GM12878 (cell line): ENCODE data around the gene CASK. TPM values are rescaled to one million over a fixed set of nuclear protein-coding genes. Genes with fewer than 3 reads are reported as not detected.

Source experiments
- ATAC-seq: fragments of 200-7000 bp; cut with Tn5 transposase; 3 replicates; pipeline ENCODE4 v1.9.1; 2020; ENCODE audit warnings: mild to moderate bottlenecking, moderate library complexity
- BruUV-seq: library from RNA; stranded (reverse); fragments of 400-500 nt; replicated peaks from 2 replicates; lab custom pipeline; 2021; lab: Mats Ljungman, UMichigan
- CTCF ChIA-PET: fragments of 300-600 bp; sonication (Branson Sonifier 250); formaldehyde crosslinking; extraction: SDS; loops from one replicate; lab custom pipeline; 2021; ENCODE audit warnings: inconsistent platforms; lab: Yijun Ruan, JAX
- POLR2A ChIA-PET: fragments of 350-600 bp; formaldehyde crosslinking; extraction: SDS; loops from one replicate; lab custom pipeline; 2021; ENCODE audit warnings: inconsistent platforms; lab: Charles Lee
- RAD21 ChIA-PET: fragments of 300-600 bp; sonication (Branson Sonifier 250); formaldehyde crosslinking; loops from one replicate; lab custom pipeline; 2023; ENCODE audit warnings: antibody characterized with exemption; ENCODE audit not compliant: unreplicated experiment; lab: Charles Lee
- SMC1A ChIA-PET: fragments of 300-600 bp; sonication (Branson Sonifier 250); formaldehyde crosslinking; loops from one replicate; lab custom pipeline; 2023; ENCODE audit not compliant: unreplicated experiment, uncharacterized antibody; lab: Charles Lee
- DNase-seq: peaks from one replicate; pipeline ENCODE4 v3.0.0-alpha.2; 2011; ENCODE audit warnings: low read depth, low spot score
- FAIRE-seq: peaks from 3 replicates; lab custom pipeline; 2011; peaks lifted over from hg19 to GRCh38; lab: Jason Lieb, UNC
- H2AFZ ChIP-seq: 2 replicates; pipeline ENCODE4 v1.6.0; 2011; ENCODE audit warnings: low read depth, low read length, control low read depth; ENCODE audit not compliant: control insufficient read depth
- H3K27ac ChIP-seq: 2 replicates; pipeline ENCODE4 v1.5.1; 2011; ENCODE audit warnings: control low read depth; ENCODE audit not compliant: control insufficient read depth, insufficient read depth
- H3K27me3 ChIP-seq, 2 experiments: replicated peaks in 1 of 2; 2 replicates each; pipeline versions ENCODE4 v1.6.0 to v1.6.1; 2011; ENCODE audit warnings: low read length in 1 of 2; ENCODE audit not compliant: control insufficient read depth in 2 of 2, insufficient read depth in 2 of 2
- H3K36me3 ChIP-seq, 2 experiments: 2 replicates each; pipeline ENCODE4 v1.5.1; 2011; ENCODE audit warnings: low read length in 1 of 2; ENCODE audit not compliant: control insufficient read depth in 2 of 2, insufficient read depth in 2 of 2
- H3K4me1 ChIP-seq: 2 replicates; pipeline ENCODE4 v1.6.1; 2011; ENCODE audit warnings: mild to moderate bottlenecking, low read length, moderate library complexity, mixed read lengths; ENCODE audit not compliant: control insufficient read depth, insufficient read depth
- H3K4me2 ChIP-seq: 2 replicates; pipeline ENCODE4 v1.6.0; 2011; ENCODE audit warnings: control low read depth; ENCODE audit not compliant: control insufficient read depth, insufficient read depth
- H3K4me3 ChIP-seq: fragments of 200-600 bp; sonication (generic); 2 replicates; pipeline ENCODE4 v1.5.1; 2016
- H3K79me2 ChIP-seq: 2 replicates; pipeline ENCODE4 v1.6.0; 2011; ENCODE audit warnings: low read length; ENCODE audit not compliant: control insufficient read depth, insufficient read depth
- H3K9ac ChIP-seq: 2 replicates; pipeline ENCODE4 v1.8.0; 2011; ENCODE audit warnings: low read length, control low read depth, mixed read lengths; ENCODE audit not compliant: control insufficient read depth, insufficient read depth
- H3K9me3 ChIP-seq: replicated peaks from 3 replicates; pipeline ENCODE4 v1.5.1; 2011; ENCODE audit warnings: mild to moderate bottlenecking, low read length; ENCODE audit not compliant: control insufficient read depth, insufficient read depth
- H4K20me1 ChIP-seq: 2 replicates; pipeline ENCODE4 v1.6.0; 2011; ENCODE audit not compliant: control insufficient read depth, insufficient read depth
- EZH2 ChIP-seq: IDR thresholded peaks from 2 replicates; pipeline ENCODE4 v1.6.1; 2012; ENCODE audit warnings: low read depth, mild to moderate bottlenecking, control low read depth, inconsistent platforms, low read length, borderline replicate concordance; ENCODE audit not compliant: control insufficient read depth
- FOXK2 ChIP-seq: fragments of 450-650 bp; IDR thresholded peaks from 2 replicates; pipeline ENCODE4 v1.6.1; 2017; ENCODE audit warnings: mild to moderate bottlenecking, moderate library complexity
- JUND ChIP-seq: IDR thresholded peaks from 2 replicates; pipeline ENCODE4 v1.6.1; 2012; ENCODE audit warnings: low read depth, mild to moderate bottlenecking, low read length, improper control_type of control experiment, moderate library complexity
- KLF5 ChIP-seq: fragments of 450-650 bp; IDR thresholded peaks from 2 replicates; pipeline ENCODE4 v1.6.1; 2014; ENCODE audit warnings: mild to moderate bottlenecking; ENCODE audit not compliant: partially characterized antibody
- NFIC ChIP-seq: IDR thresholded peaks from 2 replicates; pipeline ENCODE4 v1.6.1; 2012; ENCODE audit warnings: low read depth, mild to moderate bottlenecking, inconsistent platforms, low read length, moderate library complexity
- NR2C2 ChIP-seq: IDR thresholded peaks from 2 replicates; pipeline ENCODE4 v1.6.1; 2011; ENCODE audit warnings: borderline replicate concordance, low read depth; ENCODE audit not compliant: control insufficient read depth, insufficient read length
- SRF ChIP-seq, 2 experiments: IDR thresholded peaks; 2 replicates each; pipeline ENCODE4 v1.6.1; 2011; ENCODE audit warnings: low read depth in 2 of 2, low read length in 2 of 2, mild to moderate bottlenecking in 1 of 2, moderate library complexity in 1 of 2
- TAF1 ChIP-seq: IDR thresholded peaks from 2 replicates; pipeline ENCODE4 v1.6.1; 2011; ENCODE audit warnings: mild to moderate bottlenecking, low read depth, low read length, borderline replicate concordance
- TCF7 ChIP-seq: IDR thresholded peaks from 2 replicates; pipeline ENCODE4 v1.6.1; 2014; ENCODE audit warnings: antibody characterized with exemption, borderline replicate concordance
- YBX1 ChIP-seq: fragments of 450-650 bp; IDR thresholded peaks from 2 replicates; pipeline ENCODE4 v1.6.1; 2016; ENCODE audit warnings: antibody characterized with exemption
- WGBS: methylation state at CpG from one replicate; pipeline ENCODE4 v1.1.6; 2016; ENCODE audit warnings: low lambda C conversion rate; ENCODE audit not compliant: insufficient replicate concordance, insufficient coverage; ENCODE audit errors: missing lambda C conversion rate; 5-methylcytosine and 5-hydroxymethylcytosine counted together
- in situ Hi-C: fragments of 300-500 bp; cut with MboI; formaldehyde crosslinking; loops from 9 replicates; pipeline ENCODE4 v1.14.3; 2018; ENCODE audit warnings: mixed read lengths
- intact Hi-C: fragments of 100-400 bp; cut with micrococcal nuclease; formaldehyde crosslinking; loops from one replicate; pipeline ENCODE4 v1.14.2; 2022; ENCODE audit not compliant: unreplicated experiment
- polyA plus RNA-seq, 11 experiments: library from polyadenylated mRNA; depleted of rRNA in 4 of 11; unstranded in 6 of 11; stranded (reverse) in 5 of 11; fragments of >200 nt; fragmentation: Nextera tagmentation in 4 of 11; fragmentation: Illumina TruSeq in 1 of 11; extraction: Ambion mirVana in 4 of 11; extraction: Trizol in 1 of 11; gene quantifications; 1 replicate in 1 of 11; 2 replicates in 10 of 11; pipeline versions ENCODE4 v1.2.1 to v1.2.3, GENCODE V29; 2011 to 2016; ENCODE audit warnings: inconsistent platforms in 2 of 11, missing spikeins in 2 of 11, low read depth in 1 of 11
- total RNA-seq, 4 experiments: library from RNA; depleted of rRNA in 3 of 4; stranded (reverse); fragments of >200 nt in 3 of 4; fragmentation: Illumina TruSeq in 1 of 4; extraction: Trizol in 1 of 4; gene quantifications; 2 replicates each; pipeline versions ENCODE4 v1.2.1 to v1.2.3, GENCODE V29; 2013 to 2021
- TF ChIP-seq, protein P1 (sequence below): fragments of 450-650 bp; formaldehyde crosslinking; IDR thresholded peaks from 2 replicates; pipeline ENCODE4 v1.4.0; 2022; ENCODE audit warnings: mild to moderate bottlenecking, moderate library complexity
- TF ChIP-seq, protein P2 (sequence below): IDR thresholded peaks from 2 replicates; pipeline ENCODE4 v1.6.1; 2011; ENCODE audit warnings: mild to moderate bottlenecking, low read depth, low read length, moderate library complexity; ENCODE audit not compliant: insufficient replicate concordance
- TF ChIP-seq, protein P3 (sequence below): fragments of 450-650 bp; formaldehyde crosslinking; IDR thresholded peaks from 2 replicates; pipeline ENCODE4 v1.5.0; 2022; ENCODE audit warnings: mild to moderate bottlenecking, missing genetic modification characterization
- TF ChIP-seq, protein P4 (sequence below): fragments of 450-650 bp; IDR thresholded peaks from 2 replicates; pipeline ENCODE4 v1.6.1; 2016; ENCODE audit warnings: mild to moderate bottlenecking

CASK gene
- total and polyA plus RNA-seq, 10 of the 15 experiments (the other 5 are each of a cell fraction or from before 2014, with no cell fraction given), result 0.60 to 45.9 (median 4.8) TPM

DNA sequence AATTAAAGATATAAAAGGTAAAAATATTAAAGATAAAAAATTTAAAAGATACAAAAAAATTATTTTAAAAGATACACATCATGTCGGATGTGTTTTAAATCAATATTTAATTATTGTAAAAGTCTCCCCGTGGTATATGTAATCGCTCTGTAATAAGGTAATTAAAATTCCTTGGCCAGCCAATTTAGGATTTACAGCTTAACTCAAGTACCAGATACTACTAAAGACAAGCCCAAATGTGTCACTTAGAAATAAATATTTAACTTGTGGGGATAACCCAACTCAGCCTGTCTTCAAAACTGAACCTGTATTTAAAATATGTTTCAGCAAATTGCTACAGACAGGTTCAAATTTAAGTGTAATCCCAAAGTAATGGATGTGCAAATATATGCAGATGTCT, 143.4 kb downstream of the CASK start:
- ChIA-PET CTCF (interaction anchor here (0.6 to 4.0 kb wide), 3 partner anchors 13 to 526 kb away, joined by 3 to 15 read pairs (median 3); no protein-coding TSS in a partner anchor), POLR2A (interaction anchor here (0.5 kb wide), 1 partner anchor 257 kb away, joined by 4 read pairs; no protein-coding TSS in a partner anchor), SMC1A (interaction anchor here (0.6 to 1.3 kb wide), 5 partner anchors 10 to 1937 kb away, joined by 3 to 5 read pairs (median 4); no protein-coding TSS in a partner anchor), RAD21 (interaction anchor here (1.2 kb wide), 1 partner anchor 18 kb away, joined by 3 read pairs; no protein-coding TSS in a partner anchor)
- Histone ChIP-seq H3K9me3 (no peaks in the 10 kb centered on the region), H2AFZ (no peak overlapping the region), H3K27me3 (no peaks in the 10 kb centered on the region), H3K27ac (no peak overlapping the region), H3K79me2 (no peaks in the 10 kb centered on the region), H3K4me2 (no peak overlapping the region), H3K9ac (no peak overlapping the region), H3K4me3 (no peak overlapping the region), H4K20me1 (no peaks in the 10 kb centered on the region), H3K36me3 (no peaks in the 10 kb centered on the region), H3K4me1 (no peaks in the 10 kb centered on the region)
- ATAC-seq, result no peak
- WGBS, result 90% methylated on average over 3 of the region's 3 CpGs
- DNase-seq, result no peak
- no peak for FAIRE-seq
- intact Hi-C loops (loop anchor here (2.0 kb wide), 1 partner anchor 1779 kb away; no protein-coding TSS in a partner anchor), in situ Hi-C loops (loop anchor here (10.0 kb wide), 1 partner anchor 1565 kb away; no protein-coding TSS in a partner anchor)
- no TSS peak for BruUV-seq
- no peak for TF ChIP-seq JUND
- no peak for TF ChIP-seq FOXK2
- TF ChIP-seq NFIC, result no peak
- TF ChIP-seq, protein P1, sequence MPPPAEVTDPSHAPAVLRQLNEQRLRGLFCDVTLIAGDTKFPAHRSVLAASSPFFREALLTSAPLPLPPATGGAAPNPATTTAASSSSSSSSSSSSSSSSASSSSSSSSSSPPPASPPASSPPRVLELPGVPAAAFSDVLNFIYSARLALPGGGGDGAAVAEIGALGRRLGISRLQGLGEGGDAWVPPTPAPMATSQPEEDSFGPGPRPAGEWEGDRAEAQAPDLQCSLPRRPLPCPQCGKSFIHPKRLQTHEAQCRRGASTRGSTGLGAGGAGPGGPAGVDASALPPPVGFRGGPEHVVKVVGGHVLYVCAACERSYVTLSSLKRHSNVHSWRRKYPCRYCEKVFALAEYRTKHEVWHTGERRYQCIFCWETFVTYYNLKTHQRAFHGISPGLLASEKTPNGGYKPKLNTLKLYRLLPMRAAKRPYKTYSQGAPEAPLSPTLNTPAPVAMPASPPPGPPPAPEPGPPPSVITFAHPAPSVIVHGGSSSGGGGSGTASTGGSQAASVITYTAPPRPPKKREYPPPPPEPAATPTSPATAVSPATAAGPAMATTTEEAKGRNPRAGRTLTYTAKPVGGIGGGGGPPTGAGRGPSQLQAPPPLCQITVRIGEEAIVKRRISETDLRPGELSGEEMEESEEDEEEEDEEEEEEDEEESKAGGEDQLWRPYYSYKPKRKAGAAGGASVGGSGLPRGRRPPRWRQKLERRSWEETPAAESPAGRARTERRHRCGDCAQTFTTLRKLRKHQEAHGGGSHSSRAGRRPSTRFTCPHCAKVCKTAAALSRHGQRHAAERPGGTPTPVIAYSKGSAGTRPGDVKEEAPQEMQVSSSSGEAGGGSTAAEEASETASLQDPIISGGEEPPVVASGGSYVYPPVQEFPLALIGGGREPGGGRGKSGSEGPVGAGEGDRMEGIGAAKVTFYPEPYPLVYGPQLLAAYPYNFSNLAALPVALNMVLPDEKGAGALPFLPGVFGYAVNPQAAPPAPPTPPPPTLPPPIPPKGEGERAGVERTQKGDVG (CRISPR knock-in tag), result no peak
- TF ChIP-seq, protein P2, sequence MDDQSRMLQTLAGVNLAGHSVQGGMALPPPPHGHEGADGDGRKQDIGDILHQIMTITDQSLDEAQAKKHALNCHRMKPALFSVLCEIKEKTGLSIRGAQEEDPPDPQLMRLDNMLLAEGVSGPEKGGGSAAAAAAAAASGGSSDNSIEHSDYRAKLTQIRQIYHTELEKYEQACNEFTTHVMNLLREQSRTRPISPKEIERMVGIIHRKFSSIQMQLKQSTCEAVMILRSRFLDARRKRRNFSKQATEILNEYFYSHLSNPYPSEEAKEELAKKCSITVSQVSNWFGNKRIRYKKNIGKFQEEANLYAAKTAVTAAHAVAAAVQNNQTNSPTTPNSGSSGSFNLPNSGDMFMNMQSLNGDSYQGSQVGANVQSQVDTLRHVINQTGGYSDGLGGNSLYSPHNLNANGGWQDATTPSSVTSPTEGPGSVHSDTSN, result no peak
- no peak for TF ChIP-seq YBX1
- TF ChIP-seq NR2C2, result no peak
- TF ChIP-seq KLF5, result no peak
- TF ChIP-seq, protein P3, sequence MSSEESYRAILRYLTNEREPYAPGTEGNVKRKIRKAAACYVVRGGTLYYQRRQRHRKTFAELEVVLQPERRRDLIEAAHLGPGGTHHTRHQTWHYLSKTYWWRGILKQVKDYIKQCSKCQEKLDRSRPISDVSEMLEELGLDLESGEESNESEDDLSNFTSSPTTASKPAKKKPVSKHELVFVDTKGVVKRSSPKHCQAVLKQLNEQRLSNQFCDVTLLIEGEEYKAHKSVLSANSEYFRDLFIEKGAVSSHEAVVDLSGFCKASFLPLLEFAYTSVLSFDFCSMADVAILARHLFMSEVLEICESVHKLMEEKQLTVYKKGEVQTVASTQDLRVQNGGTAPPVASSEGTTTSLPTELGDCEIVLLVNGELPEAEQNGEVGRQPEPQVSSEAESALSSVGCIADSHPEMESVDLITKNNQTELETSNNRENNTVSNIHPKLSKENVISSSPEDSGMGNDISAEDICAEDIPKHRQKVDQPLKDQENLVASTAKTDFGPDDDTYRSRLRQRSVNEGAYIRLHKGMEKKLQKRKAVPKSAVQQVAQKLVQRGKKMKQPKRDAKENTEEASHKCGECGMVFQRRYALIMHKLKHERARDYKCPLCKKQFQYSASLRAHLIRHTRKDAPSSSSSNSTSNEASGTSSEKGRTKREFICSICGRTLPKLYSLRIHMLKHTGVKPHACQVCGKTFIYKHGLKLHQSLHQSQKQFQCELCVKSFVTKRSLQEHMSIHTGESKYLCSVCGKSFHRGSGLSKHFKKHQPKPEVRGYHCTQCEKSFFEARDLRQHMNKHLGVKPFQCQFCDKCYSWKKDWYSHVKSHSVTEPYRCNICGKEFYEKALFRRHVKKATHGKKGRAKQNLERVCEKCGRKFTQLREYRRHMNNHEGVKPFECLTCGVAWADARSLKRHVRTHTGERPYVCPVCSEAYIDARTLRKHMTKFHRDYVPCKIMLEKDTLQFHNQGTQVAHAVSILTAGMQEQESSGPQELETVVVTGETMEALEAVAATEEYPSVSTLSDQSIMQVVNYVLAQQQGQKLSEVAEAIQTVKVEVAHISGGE (CRISPR knock-in tag), result no peak
- no peak for TF ChIP-seq TAF1
- no peak for TF ChIP-seq SRF (IDR thresholded peaks at IDR 0.05; ENCODE audit: low read depth in 2 of 2, low read length in 2 of 2)
- TF ChIP-seq EZH2, result no peak
- TF ChIP-seq TCF7, result no peak
- TF ChIP-seq, protein P4, sequence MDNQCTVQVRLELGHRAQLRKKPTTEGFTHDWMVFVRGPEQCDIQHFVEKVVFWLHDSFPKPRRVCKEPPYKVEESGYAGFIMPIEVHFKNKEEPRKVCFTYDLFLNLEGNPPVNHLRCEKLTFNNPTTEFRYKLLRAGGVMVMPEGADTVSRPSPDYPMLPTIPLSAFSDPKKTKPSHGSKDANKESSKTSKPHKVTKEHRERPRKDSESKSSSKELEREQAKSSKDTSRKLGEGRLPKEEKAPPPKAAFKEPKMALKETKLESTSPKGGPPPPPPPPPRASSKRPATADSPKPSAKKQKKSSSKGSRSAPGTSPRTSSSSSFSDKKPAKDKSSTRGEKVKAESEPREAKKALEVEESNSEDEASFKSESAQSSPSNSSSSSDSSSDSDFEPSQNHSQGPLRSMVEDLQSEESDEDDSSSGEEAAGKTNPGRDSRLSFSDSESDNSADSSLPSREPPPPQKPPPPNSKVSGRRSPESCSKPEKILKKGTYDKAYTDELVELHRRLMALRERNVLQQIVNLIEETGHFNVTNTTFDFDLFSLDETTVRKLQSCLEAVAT, result no peak
